Pancreas (tissue), 10 donors: ENCODE data around the gene WNT7A. TPM values are rescaled to one million over a fixed set of nuclear protein-coding genes. Genes with fewer than 3 reads are reported as not detected.

ENCODE experiments used
- ATAC-seq, 4 donors: fragments of 200-7000 bp; cut with Tn5 transposase; one replicate each; pipeline versions ENCODE4 v1.8.0 to v1.9.1; 2020; ENCODE audit warnings: mild to moderate bottlenecking in 4 of 4, moderate library complexity in 4 of 4
- DNase-seq, 6 donors: peaks; one replicate each; pipeline ENCODE4 v3.0.0-alpha.2; 2020
- FAIRE-seq: peaks from 2 replicates; lab custom pipeline; 2012; peaks lifted over from hg19 to GRCh38; lab: Jason Lieb, UNC
- H3K27ac ChIP-seq, 4 donors: fragments of 200-600 bp; sonication (generic); 1 replicate in 3 of 4; 2 replicates in 1 of 4; pipeline versions ENCODE4 v1.5.0 to v1.8.0; 2020
- H3K27me3 ChIP-seq, 4 donors: fragments of 200-600 bp; one replicate each; pipeline ENCODE4 v1.8.0; 2021
- H3K36me3 ChIP-seq, 3 donors: fragments of 200-600 bp; sonication (generic) in 1 of 3; one replicate each; pipeline versions ENCODE4 v1.5.0 to v1.8.0; 2020 to 2021
- H3K4me1 ChIP-seq, 3 donors: fragments of 200-600 bp; one replicate each; pipeline ENCODE4 v1.8.0; 2021
- H3K4me3 ChIP-seq, 4 donors: fragments of 200-600 bp; sonication (generic) in 2 of 4; one replicate each; pipeline versions ENCODE4 v1.5.0 to v1.8.0; 2020 to 2021
- H3K9me3 ChIP-seq, 4 donors: fragments of 200-600 bp; one replicate each; pipeline ENCODE4 v1.8.0; 2021
- WGBS, 2 donors: extraction: QIAGEN DNeasy Blood & Tissue Kit; methylation state at CpG; one replicate each; pipeline ENCODE4 v1.1.7; 2013; 5-methylcytosine and 5-hydroxymethylcytosine counted together
- intact Hi-C, 3 donors: fragments of 100-400 bp; cut with DNase I; formaldehyde crosslinking; loops; one replicate each; pipeline versions ENCODE4 v1.11.1 to v1.14.2; 2022
- polyA plus RNA-seq, 2 donors: library from polyadenylated mRNA; stranded (reverse); fragments of 200-250 nt; gene quantifications; one replicate each; pipeline ENCODE4 v1.2.3, GENCODE V29; 2013
- total RNA-seq, 6 donors: library from RNA; stranded (reverse); fragmentation: NEBNext Ultra II Directional in 4 of 6; extraction: Animal tissue kit (Norgen Biotek cat#: 25700) in 4 of 6; gene quantifications; one replicate each; pipeline versions ENCODE4 v1.2.1 to v1.2.4, GENCODE V29; 2021 to 2023
- TF ChIP-seq, protein P1 (sequence below), 4 donors: fragments of 200-600 bp; sonication (generic) in 3 of 4; IDR thresholded peaks; one replicate each; pipeline versions ENCODE4 v1.5.0 to v1.8.0; 2021; ENCODE audit warnings: antibody characterized with exemption in 4 of 4
- donor health status: healthy with polysubstance abuse.
- donor health status: DM: no; HTN: no; CAD: no; lungs with moderate emphysema.
- donor health status: DM: no; HTN: no; CAD: no.
- donor health status: control.
- donor health status: control.
- donor health status: Bipolar disorder and iron deficiency.
- donor health status: DM: yes; HTN: yes; CAD: no.
- donor health status: DM: no; HTN: no; CAD: no.
- donor health status: DM: no; HTN: no; CAD: no.
- donor health status: DM: yes; HTN: yes; CAD: no.

Gene WNT7A
- total and polyA plus RNA-seq, 8 donors = 0.04 to 0.31 (median 0.09) TPM; not detected in 1

DNA sequence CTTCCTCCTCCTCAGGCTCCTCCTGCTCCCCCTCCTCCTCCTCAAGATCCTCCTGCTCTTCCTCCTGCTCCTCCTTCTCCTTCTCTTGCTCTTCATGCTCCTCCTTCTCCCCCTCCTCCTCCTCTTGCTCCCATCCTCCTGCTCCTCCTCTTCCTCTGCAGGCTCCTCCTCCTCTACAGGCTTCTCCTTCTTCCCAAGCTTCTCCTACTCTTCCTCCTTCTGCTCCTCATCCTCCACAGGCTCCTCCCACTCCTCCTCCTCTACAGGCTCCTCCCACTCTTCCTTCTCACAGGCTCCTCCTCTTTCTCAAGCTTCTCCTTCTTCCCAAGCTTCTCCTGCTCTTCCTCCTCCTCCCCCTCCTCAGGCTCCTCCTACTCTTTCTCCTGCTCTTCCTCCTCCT, 47.7 kb downstream of the WNT7A start:
- DNase-seq (no peak), FAIRE-seq (no peak), ATAC-seq (no peak)
- H3K4me3 ChIP-seq = no peak overlapping the region
- H3K27ac ChIP-seq = no peak overlapping the region
- TF ChIP-seq, protein P1, sequence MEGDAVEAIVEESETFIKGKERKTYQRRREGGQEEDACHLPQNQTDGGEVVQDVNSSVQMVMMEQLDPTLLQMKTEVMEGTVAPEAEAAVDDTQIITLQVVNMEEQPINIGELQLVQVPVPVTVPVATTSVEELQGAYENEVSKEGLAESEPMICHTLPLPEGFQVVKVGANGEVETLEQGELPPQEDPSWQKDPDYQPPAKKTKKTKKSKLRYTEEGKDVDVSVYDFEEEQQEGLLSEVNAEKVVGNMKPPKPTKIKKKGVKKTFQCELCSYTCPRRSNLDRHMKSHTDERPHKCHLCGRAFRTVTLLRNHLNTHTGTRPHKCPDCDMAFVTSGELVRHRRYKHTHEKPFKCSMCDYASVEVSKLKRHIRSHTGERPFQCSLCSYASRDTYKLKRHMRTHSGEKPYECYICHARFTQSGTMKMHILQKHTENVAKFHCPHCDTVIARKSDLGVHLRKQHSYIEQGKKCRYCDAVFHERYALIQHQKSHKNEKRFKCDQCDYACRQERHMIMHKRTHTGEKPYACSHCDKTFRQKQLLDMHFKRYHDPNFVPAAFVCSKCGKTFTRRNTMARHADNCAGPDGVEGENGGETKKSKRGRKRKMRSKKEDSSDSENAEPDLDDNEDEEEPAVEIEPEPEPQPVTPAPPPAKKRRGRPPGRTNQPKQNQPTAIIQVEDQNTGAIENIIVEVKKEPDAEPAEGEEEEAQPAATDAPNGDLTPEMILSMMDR (IDR thresholded peaks at IDR 0.05) = no peak
- H3K36me3 ChIP-seq = no peaks in the 10 kb centered on the region
- no peaks in the 10 kb centered on the region for H3K9me3 ChIP-seq
- H3K27me3 ChIP-seq = no peaks in the 10 kb centered on the region
- intact Hi-C loops = no loop called here
- H3K4me1 ChIP-seq = no peaks in the 10 kb centered on the region

DNA sequence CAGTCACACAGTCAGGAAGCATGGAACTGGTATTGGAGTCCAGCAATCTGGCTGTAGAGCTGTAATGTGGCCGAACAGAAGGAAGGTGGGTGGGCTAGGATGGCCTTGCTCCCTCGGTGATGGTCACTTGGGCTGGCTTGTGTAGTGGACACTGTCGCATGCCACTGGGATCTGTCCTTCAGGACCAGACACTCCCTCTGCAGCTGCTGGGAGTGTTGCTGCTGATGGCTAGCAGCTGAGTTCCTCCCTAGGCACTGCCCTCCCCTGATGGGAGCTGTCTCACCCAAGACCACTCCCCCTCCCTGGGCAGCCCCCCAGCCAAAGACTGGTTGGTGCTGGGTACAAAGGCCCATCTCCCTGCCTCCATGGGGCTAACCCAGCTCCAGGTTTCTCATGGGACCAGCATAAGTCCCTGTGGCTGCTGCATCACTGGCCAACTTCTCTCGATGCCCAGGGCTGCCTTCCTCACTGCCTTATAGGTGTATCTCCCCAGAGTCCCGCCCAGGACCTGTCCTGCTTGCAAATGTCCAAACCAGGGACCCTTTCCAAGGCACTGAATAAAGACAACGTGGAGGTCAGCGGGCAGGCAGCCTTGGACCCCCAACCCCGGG, 48.4 kb downstream of the WNT7A start:
- WGBS, 2 donors = 72 to 78% methylated on average over 7 to 8 of the region's 8 CpGs
- H3K4me1 ChIP-seq = no peaks in the 10 kb centered on the region
- H3K27me3 ChIP-seq = no peaks in the 10 kb centered on the region
- H3K4me3 ChIP-seq = no peak overlapping the region
- no peaks in the 10 kb centered on the region for H3K9me3 ChIP-seq
- no peak overlapping the region for H3K27ac ChIP-seq
- DNase-seq = no peak
- TF ChIP-seq, protein P1 (IDR thresholded peaks at IDR 0.05) = no peak
- H3K36me3 ChIP-seq = no peaks in the 10 kb centered on the region
- intact Hi-C loops = no loop called here
- ATAC-seq = no peak
- no peak for FAIRE-seq

DNA sequence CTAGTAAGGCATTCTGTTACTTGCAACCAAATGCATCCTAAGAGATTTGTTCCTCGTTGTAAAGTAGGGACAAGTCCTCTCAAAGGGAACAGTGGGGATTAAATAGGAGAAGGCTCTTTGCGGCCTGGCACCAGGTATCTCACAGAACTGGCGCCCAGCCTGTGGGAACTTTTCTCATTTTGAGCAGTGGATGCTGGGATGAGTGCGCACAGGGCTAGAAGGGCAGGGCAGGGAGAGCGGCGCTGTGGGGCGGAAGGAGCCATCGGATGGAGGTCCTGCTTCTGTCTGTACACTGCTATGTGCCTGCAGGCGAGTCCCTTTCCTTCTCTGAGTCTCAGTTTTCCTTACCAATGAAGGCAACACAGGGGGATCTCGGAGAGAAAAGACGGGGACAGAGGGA, 50.6 kb downstream of the WNT7A start:
- Histone ChIP-seq H3K4me3 (no peak overlapping the region), H3K4me1 (no peaks in the 10 kb centered on the region), H3K27ac (no peak overlapping the region), H3K9me3 (no peaks in the 10 kb centered on the region), H3K36me3 (no peaks in the 10 kb centered on the region), H3K27me3 (no peaks in the 10 kb centered on the region)
- no peak for FAIRE-seq
- WGBS, 2 donors = 79 to 82% methylated on average over 11 of the region's 11 CpGs
- intact Hi-C loops = no loop called here
- ATAC-seq = no peak
- TF ChIP-seq, protein P1 (IDR thresholded peaks at IDR 0.05) = no peak
- DNase-seq = no peak

DNA sequence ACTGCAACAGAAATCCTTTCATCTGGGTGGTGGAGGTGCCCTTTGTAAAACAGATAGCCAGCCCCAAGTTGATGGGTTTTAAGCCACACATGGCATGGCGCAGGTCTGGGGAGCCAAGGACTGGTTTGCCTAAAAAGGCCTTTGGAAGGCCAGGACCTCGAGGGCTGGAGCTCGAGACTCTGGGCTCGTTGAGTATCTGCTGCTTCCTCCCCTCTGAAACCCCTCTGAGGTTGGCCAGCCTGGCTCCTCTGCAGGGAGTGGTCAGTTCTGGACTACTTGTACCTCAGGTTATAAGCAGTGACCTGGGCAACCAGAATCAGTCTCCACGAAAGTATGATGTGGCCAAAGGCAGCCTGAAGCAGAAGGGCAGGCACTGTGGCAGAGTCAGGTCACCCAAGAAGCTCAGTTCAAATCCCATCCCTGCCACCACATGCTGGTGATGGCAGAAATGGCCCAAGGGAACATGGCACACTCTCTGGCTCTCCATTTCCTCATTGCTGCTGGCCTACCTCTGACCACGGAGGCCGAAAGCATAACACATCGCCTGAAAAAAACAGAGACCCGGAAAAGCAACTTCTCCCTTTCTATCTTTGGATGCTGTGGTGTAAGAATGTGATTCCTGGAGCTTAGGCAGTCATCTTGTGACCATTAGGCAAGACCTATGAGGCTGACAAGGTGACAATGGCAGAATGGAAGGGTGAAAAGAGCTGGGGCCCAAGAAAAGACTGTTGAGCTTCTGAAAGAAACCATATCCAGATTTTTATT, 51.2 kb downstream of the WNT7A start:
- intact Hi-C loops = no loop called here
- 78 to 88% methylated on average over 9 of the region's 9 CpGs for WGBS, 2 donors
- ATAC-seq = no peak
- Histone ChIP-seq H3K4me3 (no peak overlapping the region), H3K27ac (no peak overlapping the region), H3K36me3 (no peaks in the 10 kb centered on the region), H3K9me3 (no peaks in the 10 kb centered on the region), H3K4me1 (no peaks in the 10 kb centered on the region), H3K27me3 (no peaks in the 10 kb centered on the region)
- no peak for DNase-seq
- TF ChIP-seq, protein P1 (IDR thresholded peaks at IDR 0.05) = no peak
- FAIRE-seq = no peak

DNA sequence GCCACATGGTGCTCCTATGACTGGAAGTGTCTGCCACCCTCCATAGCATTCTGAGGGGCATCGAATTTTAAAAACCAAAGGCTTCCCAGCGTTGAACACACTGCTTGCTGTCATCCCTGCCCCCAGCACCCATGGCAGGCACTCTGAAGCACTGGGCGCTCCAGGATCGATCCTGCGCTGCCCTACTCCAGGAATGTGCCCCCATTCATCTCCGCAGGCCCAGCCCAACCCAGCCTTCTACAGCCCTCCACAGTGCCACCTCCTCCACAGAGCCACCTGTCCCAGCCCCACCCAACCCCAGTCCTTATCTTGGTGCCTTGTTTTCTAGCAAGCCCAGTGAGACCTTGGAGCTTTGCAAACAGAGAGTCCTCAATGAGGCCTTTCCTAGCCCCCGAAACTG, 52.2 kb downstream of the WNT7A start:
- intact Hi-C loops = no loop called here
- Histone ChIP-seq H3K27me3 (no peaks in the 10 kb centered on the region), H3K4me1 (no peaks in the 10 kb centered on the region), H3K4me3 (no peak overlapping the region), H3K36me3 (no peaks in the 10 kb centered on the region), H3K9me3 (no peaks in the 10 kb centered on the region), H3K27ac (no peak overlapping the region)
- 57 to 67% methylated on average over 7 of the region's 7 CpGs for WGBS, 2 donors
- FAIRE-seq (no peak), DNase-seq (no peak), ATAC-seq (peak in 3 of 4 donors; percentile 25 to 38 (median 32))
- TF ChIP-seq, protein P1 (IDR thresholded peaks at IDR 0.05) = no peak
